H1 (cell line): Measurements from ENCODE around the gene RAMP2. TPM values are rescaled to one million over a fixed set of nuclear protein-coding genes. Genes with fewer than 3 reads are reported as not detected.

Source experiments
- CTCF ChIA-PET: fragments of 300-600 bp; sonication (Branson Sonifier 250); formaldehyde crosslinking; loops from one replicate; lab custom pipeline; 2021; ENCODE audit not compliant: partially characterized antibody; lab: Charles Lee
- POLR2A ChIA-PET: fragments of 300-600 bp; sonication (Branson Sonifier 250); formaldehyde crosslinking; loops from one replicate; lab custom pipeline; 2021; ENCODE audit warnings: inconsistent platforms; ENCODE audit not compliant: partially characterized antibody; lab: Charles Lee
- DNase-seq, 2 experiments: peaks; one replicate each; pipeline versions ENCODE4 v3.0.0 to v3.0.0-alpha.2; 2010 to 2022; ENCODE audit warnings: low spot score in 2 of 2, low read depth in 1 of 2, mixed read lengths in 1 of 2
- FAIRE-seq: peaks from 2 replicates; lab custom pipeline; 2011; peaks lifted over from hg19 to GRCh38; lab: Jason Lieb, UNC
- H2AFZ ChIP-seq: 2 replicates; pipeline ENCODE4 v1.8.1; 2012; ENCODE audit warnings: low read length, inconsistent platforms
- H2AK5ac ChIP-seq: 2 replicates; pipeline ENCODE4 v1.6.1; 2013; ENCODE audit warnings: low read depth, low read length
- H2BK120ac ChIP-seq: replicated peaks from 2 replicates; pipeline ENCODE3; 2013; ENCODE audit warnings: low read depth, low read length, inconsistent platforms
- H2BK12ac ChIP-seq: 2 replicates; pipeline ENCODE4 v1.6.1; 2013; ENCODE audit warnings: low read depth, low read length
- H2BK15ac ChIP-seq: 2 replicates; pipeline ENCODE4 v1.6.1; 2013; ENCODE audit warnings: low read length
- H2BK20ac ChIP-seq: 2 replicates; pipeline ENCODE4 v1.6.1; 2013; ENCODE audit warnings: low read length
- H2BK5ac ChIP-seq: 2 replicates; pipeline ENCODE4 v1.6.1; 2013; ENCODE audit warnings: low read depth, low read length
- H3K14ac ChIP-seq: 2 replicates; pipeline ENCODE4 v1.6.1; 2013; ENCODE audit warnings: inconsistent platforms; ENCODE audit not compliant: insufficient read length
- H3K18ac ChIP-seq: 2 replicates; pipeline ENCODE4 v1.6.1; 2013; ENCODE audit warnings: low read length; ENCODE audit errors: extremely low read depth
- H3K23ac ChIP-seq: 2 replicates; pipeline ENCODE4 v1.6.1; 2013; ENCODE audit warnings: inconsistent platforms; ENCODE audit not compliant: insufficient read length
- H3K23me2 ChIP-seq: 2 replicates; pipeline ENCODE4 v1.6.1; 2013; ENCODE audit warnings: low read depth, low read length
- H3K27ac ChIP-seq: 2 replicates; pipeline ENCODE4 v1.6.1; 2011; ENCODE audit warnings: low read depth, low read length, inconsistent platforms
- H3K27me3 ChIP-seq, 4 experiments: replicated peaks in 1 of 4; 1 replicate in 1 of 4; 2 replicates in 3 of 4; pipeline versions ENCODE4 v1.6.1 to v1.8.1; 2011 to 2013; ENCODE audit warnings: low read length in 3 of 4, mild to moderate bottlenecking in 3 of 4, inconsistent platforms in 2 of 4, mixed read lengths in 2 of 4, moderate library complexity in 1 of 4; ENCODE audit not compliant: control insufficient read depth in 3 of 4, insufficient read depth in 3 of 4; ENCODE audit errors: extremely low read depth in 1 of 4
- H3K36me3 ChIP-seq, 4 experiments: 2 replicates each; pipeline versions ENCODE4 v1.6.1 to v1.8.1; 2011 to 2013; ENCODE audit warnings: mild to moderate bottlenecking in 4 of 4, low read length in 3 of 4, moderate library complexity in 2 of 4, control low read depth in 1 of 4, inconsistent platforms in 1 of 4; ENCODE audit not compliant: insufficient read depth in 4 of 4, control insufficient read depth in 2 of 4
- H3K4ac ChIP-seq: replicated peaks from 2 replicates; pipeline ENCODE3; 2013; ENCODE audit warnings: low read length, low read depth, mixed read lengths, inconsistent platforms; ENCODE audit not compliant: insufficient read length
- H3K4me1 ChIP-seq, 4 experiments: replicated peaks in 1 of 4; 1 replicate in 1 of 4; 2 replicates in 3 of 4; pipeline versions ENCODE4 v1.6.1 to v1.8.1; 2011 to 2013; ENCODE audit warnings: low read length in 3 of 4, inconsistent platforms in 2 of 4, mixed read lengths in 1 of 4; ENCODE audit not compliant: insufficient read depth in 4 of 4, control insufficient read depth in 3 of 4
- H3K4me2 ChIP-seq, 2 experiments: 2 replicates each; pipeline versions ENCODE4 v1.6.1 to v1.8.1; 2011 to 2013; ENCODE audit warnings: low read depth in 2 of 2, low read length in 2 of 2, control low read depth in 1 of 2, inconsistent platforms in 1 of 2, mild to moderate bottlenecking in 1 of 2; ENCODE audit not compliant: insufficient read depth in 1 of 2
- H3K4me3 ChIP-seq, 4 experiments: fragments of 200-600, 300-600 bp in 1 of 4; sonication (generic), shearing (Covaris generic), sonication (Bioruptor Twin) in 1 of 4; 2 replicates each; pipeline versions ENCODE4 v1.5.1 to v1.8.1; 2011 to 2016; ENCODE audit warnings: low read length in 4 of 4, low read depth in 3 of 4, control low read depth in 2 of 4, inconsistent platforms in 2 of 4, mild to moderate bottlenecking in 2 of 4, mixed read lengths in 1 of 4, moderate library complexity in 1 of 4; ENCODE audit not compliant: insufficient read depth in 2 of 4; ENCODE audit errors: extremely low read depth in 1 of 4
- H3K56ac ChIP-seq: replicated peaks from 2 replicates; pipeline ENCODE3; 2013; ENCODE audit warnings: low read depth, mild to moderate bottlenecking, mixed read lengths, low read length, inconsistent platforms; ENCODE audit not compliant: insufficient read length
- H3K79me1 ChIP-seq: 2 replicates; pipeline ENCODE4 v1.6.1; 2013; ENCODE audit warnings: low read depth, low read length, control low read depth
- H3K79me2 ChIP-seq, 2 experiments: 2 replicates each; pipeline versions ENCODE4 v1.6.1 to v1.8.1; 2012 to 2013; ENCODE audit warnings: low read length in 2 of 2, mild to moderate bottlenecking in 2 of 2, inconsistent platforms in 1 of 2; ENCODE audit not compliant: insufficient read depth in 2 of 2, control insufficient read depth in 1 of 2
- H3K9ac ChIP-seq, 4 experiments: replicated peaks in 1 of 4; 1 replicate in 1 of 4; 2 replicates in 3 of 4; pipeline versions ENCODE4 v1.6.1 to v1.8.1; 2011 to 2013; ENCODE audit warnings: low read depth in 3 of 4, low read length in 3 of 4, control low read depth in 2 of 4, mild to moderate bottlenecking in 2 of 4, moderate library complexity in 2 of 4, inconsistent platforms in 1 of 4; ENCODE audit errors: extremely low read depth in 1 of 4
- H3K9me3 ChIP-seq, 2 experiments: 2 replicates each; pipeline versions ENCODE4 v1.6.1 to v1.8.1; 2012 to 2013; ENCODE audit warnings: mild to moderate bottlenecking in 2 of 2, moderate library complexity in 2 of 2, control low read depth in 1 of 2, inconsistent platforms in 1 of 2, low read depth in 1 of 2, low read length in 1 of 2, mixed read lengths in 1 of 2; ENCODE audit not compliant: insufficient read depth in 2 of 2
- H4K20me1 ChIP-seq, 2 experiments: replicated peaks in 1 of 2; 2 replicates each; pipeline versions ENCODE3 to v1.8.1; 2011 to 2013; ENCODE audit warnings: inconsistent platforms in 2 of 2, low read length in 2 of 2, mild to moderate bottlenecking in 1 of 2; ENCODE audit not compliant: insufficient read depth in 2 of 2, control insufficient read depth in 1 of 2
- H4K5ac ChIP-seq: 2 replicates; pipeline ENCODE4 v1.6.1; 2013; ENCODE audit warnings: low read length, low read depth, mixed read lengths, inconsistent platforms; ENCODE audit not compliant: insufficient read length
- H4K8ac ChIP-seq: 2 replicates; pipeline ENCODE4 v1.8.0; 2013; ENCODE audit warnings: mild to moderate bottlenecking, moderate library complexity, low read length, inconsistent platforms; ENCODE audit not compliant: insufficient read depth; ENCODE audit errors: extremely low read depth
- H4K91ac ChIP-seq: replicated peaks from 2 replicates; pipeline ENCODE3; 2013; ENCODE audit warnings: low read length, mixed read lengths, inconsistent platforms; ENCODE audit not compliant: insufficient read length
- CHD1 ChIP-seq: IDR thresholded peaks from 2 replicates; pipeline ENCODE4 v1.6.1; 2012; ENCODE audit warnings: low read depth, low read length, improper control_type of control experiment
- GABPA ChIP-seq: IDR thresholded peaks from 2 replicates; pipeline ENCODE4 v1.6.1; 2011; ENCODE audit warnings: mild to moderate bottlenecking, low read length, moderate library complexity, borderline replicate concordance; ENCODE audit not compliant: insufficient read depth
- SAP30 ChIP-seq: fragments of 300-600 bp; sonication (generic); IDR thresholded peaks from 2 replicates; pipeline ENCODE4 v1.7.1; 2012; ENCODE audit warnings: low read length, moderate library complexity, mild to moderate bottlenecking, inconsistent platforms; ENCODE audit not compliant: insufficient read depth, insufficient replicate concordance
- SIN3A ChIP-seq, 2 experiments: IDR thresholded peaks in 1 of 2; conservative IDR thresholded peaks in 1 of 2; 2 replicates each; pipeline ENCODE4 v1.6.1; 2011 to 2012; ENCODE audit warnings: low read length in 2 of 2, improper control_type of control experiment in 1 of 2, low read depth in 1 of 2, mild to moderate bottlenecking in 1 of 2
- SIRT6 ChIP-seq: IDR thresholded peaks from one replicate; pipeline ENCODE4 v1.7.1; 2012; ENCODE audit warnings: low read length, inconsistent platforms
- SIX5 ChIP-seq: IDR thresholded peaks from 2 replicates; pipeline ENCODE4 v1.6.1; 2011; ENCODE audit warnings: mild to moderate bottlenecking, low read depth, low read length
- TCF12 ChIP-seq: IDR thresholded peaks from 2 replicates; pipeline ENCODE4 v1.6.1; 2011; ENCODE audit warnings: low read depth, mild to moderate bottlenecking, low read length
- WGBS, 2 experiments: shearing (Covaris generic) in 1 of 2; methylation state at CpG; one replicate each; pipeline versions ENCODE4 v1.1.6 to v1.1.7; 2013 to 2015; ENCODE audit warnings: low lambda C conversion rate in 2 of 2, mixed read lengths in 2 of 2, inconsistent platforms in 1 of 2, low coverage in 1 of 2, missing lambda C conversion rate in 1 of 2; ENCODE audit not compliant: insufficient replicate concordance in 2 of 2, insufficient coverage in 1 of 2, insufficient read length in 1 of 2; ENCODE audit errors: extremely low coverage in 1 of 2, missing lambda C conversion rate in 1 of 2; 5-methylcytosine and 5-hydroxymethylcytosine counted together
- polyA plus RNA-seq, 7 experiments: library from polyadenylated mRNA; depleted of rRNA in 3 of 7; stranded (reverse) in 5 of 7; unstranded in 2 of 7; fragments of >200 nt in 5 of 7; fragments of 200-250 nt in 2 of 7; gene quantifications; 1 replicate in 5 of 7; 2 replicates in 1 of 7; 4 replicates in 1 of 7; pipeline versions ENCODE4 v1.2.1 to v1.2.3, GENCODE V29; 2011 to 2013; ENCODE audit warnings: missing spikeins in 2 of 7, mixed read lengths in 2 of 7
- total RNA-seq: library from RNA; stranded (reverse); fragmentation: NEBNext Ultra II Directional; extraction: Animal tissue kit (Norgen Biotek cat#: 25700); gene quantifications from 2 replicates; pipeline ENCODE4 v1.2.1, GENCODE V29; 2021
- TF ChIP-seq, protein P1 (sequence below): IDR thresholded peaks from 2 replicates; pipeline ENCODE4 v1.6.1; 2012; ENCODE audit warnings: inconsistent platforms

RAMP2 gene
- total and polyA plus RNA-seq, 2 of the 8 experiments (the other 6 are each of a cell fraction or from before 2014, with no cell fraction given) = 13.4 to 41.7 TPM

- ChIA-PET POLR2A (interaction anchor here (1.6 kb wide), 1 partner anchor 11 kb away, joined by 3 read pairs; no protein-coding TSS in a partner anchor), CTCF (interaction anchor here (1.1 to 10.0 kb wide), 2 partner anchors 7 to 12 kb away, joined by 3 to 81 read pairs; partner anchors contain the start of gene RAMP2)
- Histone ChIP-seq H3K14ac (no peak overlapping the region), H2BK20ac (no peak overlapping the region), H3K18ac (no peak overlapping the region), H3K4ac (no peak overlapping the region), H3K36me3 (no peaks in the 10 kb centered on the region), H4K91ac (no peak overlapping the region), H3K27me3 (peaks cover 2 to 5% (median 3%) of the 10 kb centered on the region in 4 experiments), H4K20me1 (no peaks in the 10 kb centered on the region), H3K9me3 (no peaks in the 10 kb centered on the region), H3K27ac (no peak overlapping the region), H3K56ac (no peak overlapping the region), H3K9ac (no peak overlapping the region), H3K23ac (no peak overlapping the region), H2BK120ac (no peak overlapping the region), H2BK15ac (no peak overlapping the region), H2BK5ac (no peak overlapping the region), H3K23me2 (no peaks in the 10 kb centered on the region), H4K5ac (no peak overlapping the region), H3K79me1 (no peaks in the 10 kb centered on the region), H2BK12ac (no peak overlapping the region), H2AFZ (no peak overlapping the region), H3K4me1 (no peaks in the 10 kb centered on the region), H4K8ac (no peak overlapping the region), H3K4me2 (no peak overlapping the region), H3K4me3 (no peak overlapping the region), H3K79me2 (no peaks in the 10 kb centered on the region), H2AK5ac (no peak overlapping the region)
- FAIRE-seq (no peak), DNase-seq (no peak)
- TF ChIP-seq SIN3A (conservative IDR thresholded peaks at IDR 0.05 in 1 of 2, IDR thresholded peaks at IDR 0.05 in 1 of 2; ENCODE audit: low read depth in 1 of 2, low read length in 2 of 2) (no peak), TCF12 (no peak), SAP30 (no peak), SIX5 (no peak), GABPA (no peak), CHD1 (no peak), SIRT6 (no peak)
- TF ChIP-seq, protein P1, sequence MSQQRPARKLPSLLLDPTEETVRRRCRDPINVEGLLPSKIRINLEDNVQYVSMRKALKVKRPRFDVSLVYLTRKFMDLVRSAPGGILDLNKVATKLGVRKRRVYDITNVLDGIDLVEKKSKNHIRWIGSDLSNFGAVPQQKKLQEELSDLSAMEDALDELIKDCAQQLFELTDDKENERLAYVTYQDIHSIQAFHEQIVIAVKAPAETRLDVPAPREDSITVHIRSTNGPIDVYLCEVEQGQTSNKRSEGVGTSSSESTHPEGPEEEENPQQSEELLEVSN = no peak
- 86% methylated on average over 3 of the region's 3 CpGs; no CpG with 5 or more reads in 1 of the 2 experiments for WGBS, 2 experiments
These were observed 6.2 kb upstream of the RAMP2 start for GRCh38 chr17:42754782-42755181.
